SK-N-SH (cell line): ENCODE measurements around the gene MESP1.

Experiments used
- CHD2 ChIP-seq: fragments of 150-350 bp; IDR thresholded peaks from 2 replicates; pipeline ENCODE4 v1.6.1; 2018; ENCODE audit warnings: low read length; ENCODE audit not compliant: partially characterized antibody
- CTCF ChIP-seq: fragments of 200-600 bp; sonication (generic); IDR thresholded peaks from 2 replicates; pipeline ENCODE4 v1.6.1; 2017; ENCODE audit warnings: antibody characterized with exemption, mild to moderate bottlenecking, moderate library complexity
- ELF1 ChIP-seq: IDR thresholded peaks from 2 replicates; pipeline ENCODE4 v1.4.0; 2012
- EP300 ChIP-seq, 2 experiments: IDR thresholded peaks; 2 replicates each; pipeline versions ENCODE4 v1.4.0 to v1.6.1; 2012; ENCODE audit warnings: borderline replicate concordance in 1 of 2, low read depth in 1 of 2, low read length in 1 of 2
- EZH2phosphoT487 ChIP-seq: fragments of 200-600 bp; sonication (generic); IDR thresholded peaks from 2 replicates; pipeline ENCODE4 v1.6.1; 2017; ENCODE audit warnings: low read depth, mixed run types, mild to moderate bottlenecking, antibody characterized with exemption, moderate library complexity, borderline replicate concordance
- FOSL2 ChIP-seq: IDR thresholded peaks from 2 replicates; pipeline ENCODE4 v1.4.0; 2012; ENCODE audit warnings: low read depth, mild to moderate bottlenecking, moderate library complexity, borderline replicate concordance
- GABPA ChIP-seq: IDR thresholded peaks from 2 replicates; pipeline ENCODE4 v1.4.0; 2012; ENCODE audit warnings: low read depth, mild to moderate bottlenecking
- MAX ChIP-seq: IDR thresholded peaks from 2 replicates; pipeline ENCODE4 v1.4.0; 2012; ENCODE audit warnings: low read depth
- PBX3 ChIP-seq: IDR thresholded peaks from 2 replicates; pipeline ENCODE4; 2012
- POLR2AphosphoS5 ChIP-seq: IDR thresholded peaks from 2 replicates; pipeline ENCODE4 v1.6.1; 2012; ENCODE audit warnings: low read depth, low read length
- RAD21 ChIP-seq: IDR thresholded peaks from 2 replicates; pipeline ENCODE4 v1.6.1; 2012; ENCODE audit warnings: mild to moderate bottlenecking, low read length
- RFX5 ChIP-seq: IDR thresholded peaks from 2 replicates; pipeline ENCODE4 v1.6.1; 2012; ENCODE audit warnings: mild to moderate bottlenecking, improper control_type of control experiment, low read length
- SIN3A ChIP-seq: IDR thresholded peaks from 2 replicates; pipeline ENCODE4 v1.6.1; 2012; ENCODE audit warnings: low read depth, mild to moderate bottlenecking, low read length, moderate library complexity, borderline replicate concordance
- USF1 ChIP-seq: IDR thresholded peaks from 2 replicates; pipeline ENCODE4 v1.4.0; 2012; ENCODE audit warnings: low read depth, borderline replicate concordance

- no peak for TF ChIP-seq CTCF
- TF ChIP-seq RFX5: no peak
- no peak for TF ChIP-seq RAD21
- TF ChIP-seq GABPA: no peak
- no peak for TF ChIP-seq POLR2AphosphoS5
- TF ChIP-seq USF1: no peak
- TF ChIP-seq SIN3A: no peak
- no peak for TF ChIP-seq FOSL2
- no peak for TF ChIP-seq MAX
- TF ChIP-seq EP300 (IDR thresholded peaks at IDR 0.05; ENCODE audit: borderline replicate concordance in 1 of 2, low read depth in 1 of 2, low read length in 1 of 2): no peak
- no peak for TF ChIP-seq ELF1
- TF ChIP-seq CHD2: no peak
- TF ChIP-seq EZH2phosphoT487: no peak
- TF ChIP-seq PBX3: no peak
Measured at GRCh38 chr15:89758981-89759380, 7.9 kb upstream of the MESP1 start.
